AG08396 (cell line): Measurements from ENCODE around the gene ZNF281.
A peak's percentile ranks its signal among the peaks of the same experiment; 100 is the strongest.

Experiments used
- DNase-seq: peaks from one replicate; pipeline ENCODE4 v3.0.0; 2012; ENCODE audit warnings: low spot score, mixed read lengths

The ZNF281 gene

DNA sequence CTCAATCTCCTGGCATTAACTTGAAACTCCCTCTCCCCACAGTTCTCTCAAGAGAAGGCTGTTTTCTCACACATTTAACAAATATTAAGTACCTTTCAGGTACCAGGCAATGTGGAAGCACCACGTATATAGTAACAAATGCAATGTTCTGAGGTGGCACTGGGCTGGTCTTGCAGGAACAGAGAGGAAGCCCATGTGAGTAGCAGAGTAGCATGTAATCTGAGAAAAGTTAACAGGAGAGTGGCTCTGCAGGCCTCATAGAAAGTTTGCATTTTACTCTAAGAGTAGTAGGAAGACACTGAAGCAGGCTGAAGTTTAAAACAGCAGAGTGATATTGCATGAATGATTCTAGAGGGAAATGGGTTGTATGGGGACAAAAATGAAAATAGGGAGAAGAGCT lies 21.0 kb downstream of the ZNF281 start:
- no peak for DNase-seq

DNA sequence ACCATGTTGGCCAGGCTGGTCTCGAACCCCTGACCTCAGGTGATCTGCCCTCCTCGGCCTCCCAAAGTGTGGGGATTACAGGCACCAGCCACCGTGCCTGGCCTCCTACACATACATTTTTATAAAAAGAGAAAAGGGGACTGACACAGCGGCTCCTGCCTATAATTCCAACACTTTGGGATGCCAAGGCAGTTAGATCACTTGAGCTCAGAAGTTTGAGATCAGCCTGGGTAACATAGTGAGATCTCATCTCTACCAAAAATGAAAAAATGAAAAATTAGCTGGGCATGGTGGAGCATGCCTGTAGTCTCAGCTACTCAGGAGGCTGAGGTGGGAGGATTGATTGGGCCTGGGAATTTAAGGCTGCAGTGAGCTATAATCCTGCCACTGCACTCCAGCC lies 23.4 kb downstream of the ZNF281 start:
- no peak for DNase-seq

DNA sequence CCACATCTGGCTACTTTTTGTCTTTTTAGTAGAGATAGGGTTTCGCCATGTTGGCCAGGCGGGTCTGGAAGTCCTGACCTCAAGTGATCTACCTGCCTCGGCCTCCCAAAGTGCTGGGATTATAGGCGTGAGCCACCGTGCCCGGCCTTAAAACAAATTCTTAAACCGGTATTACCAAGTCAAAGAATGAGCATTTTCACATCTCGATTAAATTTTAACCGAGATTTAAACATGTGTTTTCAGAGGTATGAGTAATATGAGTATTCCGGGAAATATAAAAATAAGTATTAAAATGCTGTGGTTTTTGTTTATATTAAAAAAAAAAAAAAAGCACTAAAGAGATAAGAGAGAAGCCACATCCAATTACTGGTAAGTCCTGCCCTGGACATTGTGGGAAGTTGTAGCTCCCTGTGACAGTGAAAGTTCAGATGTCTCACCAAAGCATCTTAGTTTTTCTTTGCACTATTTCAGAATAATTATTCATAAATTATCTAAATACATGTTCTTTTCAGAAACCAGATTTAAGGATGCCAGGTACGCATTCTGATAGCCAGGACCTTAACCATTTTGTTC lies 24.9 kb downstream of the ZNF281 start:
- no peak for DNase-seq

DNA sequence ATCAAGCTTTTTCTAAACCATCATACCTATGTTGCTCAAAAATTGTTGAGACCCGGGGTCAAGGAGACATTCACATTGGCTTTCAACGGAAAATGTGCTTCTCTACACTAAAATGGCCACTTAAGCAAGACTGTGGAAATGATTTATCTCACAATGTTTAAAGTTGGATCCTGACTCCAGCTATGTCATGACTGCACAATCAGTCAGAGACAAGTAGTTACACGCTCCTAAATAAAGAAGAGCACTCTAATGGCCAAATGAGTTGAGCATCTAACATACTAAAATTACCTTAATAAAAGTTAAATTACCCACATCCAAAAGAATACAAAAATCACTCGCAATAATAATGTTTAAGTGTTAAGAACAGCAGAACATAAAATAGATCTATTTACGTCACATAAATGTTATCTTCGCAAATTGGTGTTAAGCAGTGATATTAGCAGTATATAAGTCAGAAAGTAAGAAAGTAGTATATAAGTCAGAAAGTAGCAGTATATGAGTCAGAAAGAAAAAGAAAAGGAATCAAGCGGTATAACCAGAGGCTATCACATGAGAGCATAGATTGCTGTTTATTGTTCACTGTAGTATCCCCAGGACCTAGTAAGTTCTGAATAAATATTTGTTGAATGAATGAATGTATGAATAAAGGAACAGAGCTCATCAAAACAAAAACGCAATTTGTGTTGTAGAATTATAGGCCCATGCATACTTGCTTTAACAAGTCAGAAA lies 28.4 kb downstream of the ZNF281 start:
- DNase-seq: no peak

DNA sequence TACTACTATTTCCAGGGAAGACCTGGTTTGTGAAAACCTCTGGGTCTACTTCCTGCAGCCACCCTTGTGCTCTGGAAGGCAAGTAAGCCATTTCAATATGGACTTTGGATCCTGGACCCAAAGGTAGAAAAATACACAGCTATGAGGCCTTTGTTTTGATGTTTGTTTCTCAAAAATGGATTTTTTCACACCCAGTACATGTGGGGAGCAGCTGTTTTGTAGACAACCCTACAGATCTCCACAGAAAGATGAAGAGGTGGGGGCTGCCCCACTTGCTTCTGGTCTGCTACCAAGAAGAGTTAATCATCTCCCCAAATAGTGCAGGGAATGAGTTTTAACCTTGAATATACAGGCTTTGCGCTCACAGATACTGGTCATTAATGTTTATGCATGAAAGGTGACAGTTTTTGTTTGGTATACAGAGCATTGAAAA lies 29.2 kb downstream of the ZNF281 start:
- no peak for DNase-seq

DNA sequence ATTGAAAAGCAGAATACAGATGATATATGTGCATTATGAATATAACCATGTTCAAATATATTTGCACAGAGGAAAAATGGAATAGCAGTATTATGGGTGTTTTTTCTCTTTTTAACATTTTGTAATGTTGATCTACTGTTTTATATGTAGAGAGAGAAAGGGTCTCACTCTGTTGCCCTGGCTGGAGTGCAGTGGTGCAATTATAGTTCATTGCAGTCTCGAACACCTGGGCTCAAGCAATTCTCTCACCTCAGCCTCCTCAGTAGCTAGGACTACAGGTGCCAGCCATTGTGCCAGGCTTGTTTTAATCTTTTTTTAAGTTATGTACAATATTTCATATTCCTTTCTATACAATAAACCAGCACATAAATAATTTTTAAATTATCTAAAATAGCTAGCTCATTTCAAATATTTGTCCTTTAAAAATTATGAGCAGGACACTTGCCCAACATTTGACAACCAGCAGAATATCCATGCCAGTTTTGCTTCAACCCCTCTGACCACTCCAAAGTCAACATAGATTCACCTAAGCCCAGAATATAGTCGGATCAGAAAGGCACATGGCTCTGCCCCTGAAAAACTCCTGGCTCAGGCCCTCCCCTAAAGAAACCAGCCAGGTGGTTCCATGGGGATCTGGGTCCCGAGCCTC lies 29.8 kb downstream of the ZNF281 start:
- DNase-seq: no peak

DNA sequence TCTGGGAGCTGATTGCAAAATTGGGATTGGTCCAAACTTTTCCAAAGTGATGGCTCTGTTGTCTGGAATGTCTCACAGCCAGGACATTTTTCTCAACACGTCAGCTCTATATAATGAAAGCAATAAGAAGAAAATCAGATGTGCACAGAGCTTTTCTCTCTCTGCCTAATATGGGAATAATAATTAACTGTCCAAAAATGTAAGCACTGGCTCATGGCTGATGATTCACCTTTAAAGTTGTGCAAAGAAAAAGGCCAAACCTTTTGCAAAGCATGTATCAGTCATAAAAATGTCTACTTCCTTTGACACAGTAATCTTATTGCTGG lies 30.4 kb downstream of the ZNF281 start:
- DNase-seq: peak; percentile 58

DNA sequence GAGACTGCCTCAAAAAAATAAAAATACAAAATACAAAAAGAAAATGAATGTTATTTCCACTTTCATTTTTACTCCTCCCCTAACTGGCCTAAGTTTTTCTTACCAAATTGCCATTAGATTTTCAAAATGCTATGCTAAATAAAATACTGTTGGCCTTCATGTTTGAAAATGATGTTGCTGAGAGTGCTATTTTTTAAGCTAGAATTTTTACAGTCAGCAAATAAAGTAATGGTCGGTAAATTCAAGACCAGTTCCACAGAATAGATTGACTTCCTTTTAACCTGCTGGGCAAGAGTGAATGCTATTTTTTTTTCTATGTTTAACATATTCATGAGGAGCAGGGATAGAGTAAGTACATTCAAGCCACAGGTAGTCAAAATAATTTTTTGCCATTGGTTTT lies 31.7 kb downstream of the ZNF281 start:
- no peak for DNase-seq

DNA sequence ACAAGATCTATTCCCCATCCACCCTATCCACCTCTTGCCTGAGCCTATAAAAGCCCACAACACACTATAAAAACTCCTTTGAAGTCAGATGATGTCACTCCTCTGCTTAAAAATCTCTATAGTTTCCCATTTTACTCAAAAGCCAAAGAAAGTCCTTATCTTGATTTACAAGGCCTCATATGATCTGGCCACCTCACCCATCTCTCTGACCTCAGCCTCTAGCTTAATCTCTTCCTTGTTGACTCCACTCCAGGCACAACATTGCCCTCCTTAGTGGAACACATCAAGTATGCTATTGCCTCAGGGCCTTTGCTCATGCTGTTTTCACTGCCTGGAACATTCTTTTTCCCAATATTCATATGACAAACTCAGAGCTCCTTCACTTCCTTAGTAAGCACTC lies 33.3 kb downstream of the ZNF281 start:
- DNase-seq: no peak

DNA sequence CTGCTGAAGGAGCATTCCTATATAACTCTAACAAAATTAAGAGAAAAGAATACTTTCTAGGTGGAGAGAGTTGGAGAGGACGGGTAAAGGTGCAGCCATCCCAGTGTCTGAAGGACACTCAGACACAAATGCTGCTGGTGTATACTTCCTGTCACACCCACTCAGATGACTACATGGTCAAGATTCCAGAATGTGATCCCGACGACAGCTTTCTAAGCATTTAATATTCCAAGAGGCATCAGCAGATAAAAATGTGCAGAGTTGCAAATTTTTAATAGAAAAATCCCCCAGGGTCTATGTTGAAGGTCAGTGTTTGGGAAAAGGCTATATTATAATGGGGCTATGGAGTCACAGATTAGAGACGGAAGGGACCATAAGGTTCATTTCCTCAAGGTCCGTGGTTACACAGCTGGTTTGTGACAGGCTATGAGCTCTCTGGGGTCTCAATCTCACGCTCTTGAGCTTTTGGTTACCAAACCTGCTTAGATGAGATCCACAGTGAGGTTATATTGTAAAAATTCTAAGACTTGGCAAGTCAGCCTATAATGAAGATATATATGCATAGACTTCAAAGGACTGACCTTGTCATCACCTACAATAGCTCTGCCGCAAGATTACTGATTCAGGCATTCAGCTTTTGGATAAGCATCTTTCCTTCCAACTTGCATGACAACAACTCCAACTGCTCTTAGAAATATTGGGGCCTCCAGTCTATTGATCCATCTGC lies 35.1 kb downstream of the ZNF281 start:
- DNase-seq: no peak

DNA sequence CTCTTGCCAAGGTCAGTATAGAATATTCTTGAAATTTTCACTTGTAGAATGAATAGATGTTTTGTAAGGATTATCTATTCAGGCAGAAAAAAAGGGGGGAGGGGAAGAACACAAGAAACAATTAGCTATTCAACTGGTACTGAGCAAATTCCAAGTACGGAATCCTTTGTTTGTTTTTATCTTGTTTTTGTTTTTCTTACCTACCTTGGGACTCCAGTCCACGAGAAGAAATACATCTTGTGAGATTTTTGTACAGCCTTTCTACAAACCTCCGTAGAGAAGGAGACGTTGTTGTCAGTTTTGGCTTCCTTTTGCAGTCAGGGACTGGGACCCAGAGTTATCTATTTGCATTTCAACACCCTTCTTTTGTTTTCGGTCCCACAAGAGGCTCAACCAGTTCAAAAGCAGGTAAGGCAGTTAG lies 36.0 kb downstream of the ZNF281 start:
- DNase-seq: no peak

DNA sequence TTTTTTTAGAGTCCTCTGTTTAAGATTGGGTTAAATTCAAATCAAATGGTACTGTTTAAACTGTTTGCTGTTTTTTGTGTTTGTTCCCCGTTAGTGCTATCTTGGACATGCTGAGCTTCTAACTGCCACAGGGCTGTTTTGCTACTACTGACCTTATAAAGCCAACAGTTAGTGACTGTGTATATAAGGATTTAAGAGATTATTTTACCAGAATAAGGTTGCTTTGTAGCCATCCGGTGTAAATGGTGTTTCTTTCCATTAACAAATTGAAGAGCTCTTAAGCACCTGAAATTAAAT lies 37.0 kb downstream of the ZNF281 start:
- DNase-seq: no peak

DNA sequence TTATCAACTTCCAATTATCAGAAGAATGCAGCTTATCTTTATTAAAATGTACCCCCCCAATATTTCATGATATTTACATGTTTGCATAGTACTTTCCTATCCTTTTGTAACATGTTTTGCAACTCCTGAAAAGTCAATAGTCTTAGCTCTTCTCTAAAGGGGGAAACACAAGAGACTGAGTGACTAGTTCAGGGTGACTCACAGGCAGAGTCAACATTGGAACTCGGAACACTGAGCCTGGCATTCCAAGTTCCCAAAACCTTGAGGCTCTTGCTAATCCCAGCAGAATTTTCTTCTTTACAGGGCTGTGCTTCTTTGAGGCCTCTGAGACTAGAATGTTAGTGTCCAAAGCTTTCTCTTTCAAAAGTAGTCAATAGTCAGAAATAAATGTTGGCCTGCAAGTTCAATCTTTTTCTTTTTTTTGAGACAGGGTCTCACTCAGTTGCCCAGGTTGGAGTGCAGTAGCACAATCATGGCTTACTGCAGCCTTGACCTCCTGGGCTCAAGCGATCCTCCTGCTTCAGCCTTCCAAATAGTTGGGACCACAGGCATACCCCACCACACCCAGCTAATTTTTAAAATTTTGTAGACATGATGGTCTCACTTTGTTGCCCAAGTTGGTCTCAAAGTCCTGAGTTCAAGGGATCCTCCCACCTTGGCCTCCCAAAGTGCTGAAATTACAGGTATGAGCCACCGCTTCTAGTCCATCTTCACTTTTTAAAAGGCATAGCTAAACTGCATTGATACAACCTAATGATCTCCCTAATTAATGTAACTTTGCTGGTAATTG lies 37.5 kb downstream of the ZNF281 start:
- DNase-seq: peak; percentile 48

DNA sequence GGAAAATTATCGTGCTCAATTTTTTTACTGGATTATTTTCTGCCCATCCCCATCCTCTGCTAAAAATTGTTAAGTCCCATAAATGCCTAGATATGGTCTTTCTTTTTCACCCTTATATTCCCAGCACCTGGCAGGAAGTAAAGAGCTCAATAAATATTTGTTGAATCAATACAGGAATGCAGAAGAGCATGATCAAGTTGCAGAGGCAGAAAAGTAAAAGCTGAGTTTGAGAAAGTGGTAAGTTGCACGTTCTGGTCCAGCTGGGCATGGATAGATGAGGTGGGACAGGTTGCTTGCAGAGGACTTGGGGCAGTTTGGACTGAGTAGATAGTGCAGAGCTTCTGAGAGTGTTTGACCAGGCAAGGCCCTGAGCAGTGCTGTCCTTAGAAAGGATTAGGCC lies 40.1 kb downstream of the ZNF281 start:
- DNase-seq: no peak

DNA sequence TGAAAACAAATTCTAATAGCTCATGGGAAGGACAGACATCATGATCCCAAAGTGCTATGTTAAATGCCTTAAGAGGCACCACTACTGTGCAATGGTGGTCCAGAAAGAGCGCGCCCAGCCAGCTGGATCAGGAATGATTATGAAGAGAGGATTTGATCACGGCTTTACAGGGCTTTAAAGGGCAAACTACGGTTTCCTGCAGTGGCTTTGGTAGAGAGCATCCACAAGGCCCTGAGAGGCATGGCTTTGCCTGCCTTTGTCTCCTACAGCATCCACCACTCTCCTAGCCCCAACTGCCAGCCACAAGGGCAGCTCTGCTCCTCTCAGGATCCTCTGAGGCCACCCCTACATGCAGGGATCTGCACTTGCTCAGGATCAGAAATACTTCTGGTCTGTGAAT lies 40.7 kb downstream of the ZNF281 start:
- DNase-seq: no peak

DNA sequence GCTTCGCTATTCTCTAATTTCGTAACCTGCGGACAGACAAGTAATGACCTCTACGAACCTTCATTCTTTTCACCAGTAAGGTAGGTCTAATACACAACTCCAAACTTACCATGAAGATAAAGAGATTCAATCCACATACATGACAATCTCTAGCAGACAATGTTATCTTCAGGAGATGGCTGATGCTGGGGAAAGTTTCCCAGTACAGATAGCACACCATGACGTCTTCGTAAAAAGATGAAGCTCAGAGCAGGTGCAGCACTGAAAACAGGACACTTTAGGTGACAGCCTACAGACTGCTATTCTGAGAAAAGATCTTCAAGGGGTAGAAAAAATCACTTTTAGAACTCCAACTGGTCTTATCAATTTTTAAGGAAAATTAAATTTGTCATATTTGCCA lies 41.3 kb downstream of the ZNF281 start:
- DNase-seq: no peak

DNA sequence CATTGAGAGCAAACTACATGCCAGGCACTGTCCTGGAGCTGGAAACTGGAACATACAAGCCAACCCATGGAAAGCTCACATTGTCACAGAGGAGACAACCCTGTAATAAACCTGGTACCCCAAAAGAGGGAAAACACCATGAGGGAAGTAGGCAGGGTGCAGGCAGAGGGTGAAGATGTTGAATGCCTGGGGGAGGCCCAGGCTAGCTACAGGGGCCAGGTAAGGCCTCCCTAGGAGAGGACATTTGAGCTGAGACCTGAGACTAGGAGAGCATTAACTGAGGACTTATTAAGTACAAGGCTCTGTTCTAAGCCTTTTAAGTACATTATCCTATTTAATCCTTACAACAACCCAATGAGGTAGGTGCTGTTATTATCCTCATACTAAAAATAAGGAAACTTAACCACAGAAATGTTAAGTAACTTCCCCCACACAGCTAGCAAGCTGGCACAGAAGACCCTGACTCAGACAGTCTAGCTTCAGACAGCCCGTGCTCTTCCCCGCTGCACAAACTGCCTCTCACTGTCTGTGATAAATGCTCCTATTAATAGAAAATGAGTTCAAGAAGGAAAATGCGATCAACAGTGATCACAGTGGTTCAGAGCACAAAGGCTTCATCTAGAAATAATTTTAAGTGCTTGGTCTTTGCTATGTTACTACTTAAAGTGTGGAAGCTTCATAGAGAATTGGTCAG lies 41.8 kb downstream of the ZNF281 start:
- peak; percentile 28 for DNase-seq

DNA sequence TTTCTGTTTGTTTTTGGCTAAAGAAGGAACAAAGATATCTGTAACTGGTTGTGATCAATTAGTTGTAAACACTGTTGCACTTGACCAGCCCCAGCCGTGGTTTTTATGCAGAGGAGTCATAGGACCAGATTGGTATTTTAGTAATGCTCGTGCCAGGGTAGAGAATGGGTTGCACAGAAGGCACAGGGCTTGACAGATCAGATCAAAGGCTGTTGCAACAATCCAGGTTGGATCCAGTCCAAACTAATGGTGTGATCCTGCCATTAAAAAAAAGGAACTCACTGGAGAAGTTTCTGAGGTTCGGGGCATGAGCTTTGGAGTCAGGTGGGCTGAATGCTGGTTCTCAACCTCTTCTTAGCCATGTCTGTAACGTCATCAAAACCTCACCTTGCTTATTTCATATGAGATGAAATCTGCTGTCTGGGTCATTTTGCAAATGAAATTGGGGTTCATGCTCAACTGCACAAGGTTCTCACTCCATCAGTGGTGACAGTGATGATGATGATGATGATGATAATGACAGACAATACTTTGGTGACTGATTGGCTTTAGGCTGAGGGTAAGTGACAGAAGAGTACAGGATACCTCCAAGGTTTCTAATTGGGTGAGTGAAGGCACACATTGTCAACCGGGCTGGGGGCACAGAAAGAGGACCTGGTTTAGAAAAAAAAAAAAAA lies 43.1 kb downstream of the ZNF281 start:
- DNase-seq: no peak

DNA sequence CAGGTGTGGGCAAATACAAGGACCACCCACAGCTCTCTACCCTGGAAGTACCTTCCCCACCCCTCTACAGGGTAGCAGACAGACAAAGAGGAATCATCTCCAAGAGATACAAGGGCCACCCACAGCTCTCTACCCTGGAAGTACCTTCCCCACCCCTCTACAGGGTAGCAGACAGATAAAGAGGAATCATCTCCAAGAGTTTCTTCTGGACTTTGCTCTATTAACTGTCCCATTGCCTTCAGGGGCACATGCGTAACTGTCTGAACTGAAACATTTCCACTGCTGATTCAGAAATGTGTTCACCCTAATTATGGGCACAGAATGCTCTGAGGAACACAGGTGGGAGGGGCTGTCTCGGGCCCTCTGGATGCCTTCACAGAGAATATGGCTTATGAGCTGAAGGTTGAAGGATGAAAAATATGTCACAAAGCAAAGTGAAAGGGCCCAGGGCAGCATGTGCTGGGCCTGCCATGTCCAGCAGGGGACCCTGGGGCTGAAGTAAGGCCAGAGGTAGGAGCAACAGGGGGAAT lies 43.9 kb downstream of the ZNF281 start:
- DNase-seq: no peak

DNA sequence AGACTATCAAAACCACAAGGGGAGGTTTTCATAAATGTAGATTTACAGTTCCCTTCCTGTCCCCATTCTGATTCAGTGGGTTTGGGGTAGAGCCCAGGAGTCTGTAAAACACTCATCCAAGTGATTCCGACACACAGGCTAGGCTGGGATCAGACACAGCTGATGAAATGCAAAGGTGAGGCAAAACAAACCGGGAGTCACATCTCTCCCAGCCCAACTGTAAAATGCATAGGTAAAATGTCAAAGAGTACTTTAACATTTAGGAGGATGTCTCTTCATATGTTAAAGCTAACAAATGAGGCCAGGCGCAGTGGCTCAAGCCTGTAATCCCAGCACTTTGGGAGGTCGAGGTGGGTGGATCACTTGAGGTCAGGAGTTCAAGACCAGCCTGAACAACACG lies 45.0 kb downstream of the ZNF281 start:
- no peak for DNase-seq
